ENCODE data around the gene NRP2.

The NRP2 gene

GRCh38 chr2:205719847-205720246 is 37.5 kb downstream of the NRP2 start:
- in situ Hi-C loops (cut with HindIII; ENCODE audit: low pct_ligation_motif_present, low pct_unique_long_range_greater_than_20kb, low sequenced_read_pairs): no loop called here
- DNase-seq: no peak

- in situ Hi-C loops (cut with HindIII; ENCODE audit: low pct_ligation_motif_present, low pct_unique_long_range_greater_than_20kb, low sequenced_read_pairs): no loop called here
- no peak for DNase-seq
Observed at GRCh38 chr2:205720451-205720902, 38.2 kb downstream of the NRP2 start.

GRCh38 chr2:205721057-205721449 is 38.8 kb downstream of the NRP2 start:
- in situ Hi-C loops (cut with HindIII; ENCODE audit: low pct_ligation_motif_present, low pct_unique_long_range_greater_than_20kb, low sequenced_read_pairs): no loop called here
- peak; percentile 62 for DNase-seq

- DNase-seq: no peak
- in situ Hi-C loops (cut with HindIII; ENCODE audit: low pct_ligation_motif_present, low pct_unique_long_range_greater_than_20kb, low sequenced_read_pairs): no loop called here
Observed at GRCh38 chr2:205722283-205722918, 40.1 kb downstream of the NRP2 start.

- no peak for DNase-seq
Observed at GRCh38 chr2:205723179-205723578, 40.9 kb downstream of the NRP2 start.

GRCh38 chr2:205725059-205725458 is 42.8 kb downstream of the NRP2 start:
- no peak for DNase-seq

More at GRCh38 chr2:205723179-205723578, 40.9 kb downstream of the NRP2 start:
- in situ Hi-C loops (cut with HindIII; ENCODE audit: low pct_ligation_motif_present, low pct_unique_long_range_greater_than_20kb, low sequenced_read_pairs): no loop called here

GRCh38 chr2:205726506-205726905 is 44.2 kb downstream of the NRP2 start:
- in situ Hi-C loops (cut with HindIII; ENCODE audit: low pct_ligation_motif_present, low pct_unique_long_range_greater_than_20kb, low sequenced_read_pairs): no loop called here

More at GRCh38 chr2:205725059-205725458, 42.8 kb downstream of the NRP2 start:
- in situ Hi-C loops (cut with HindIII; ENCODE audit: low pct_ligation_motif_present, low pct_unique_long_range_greater_than_20kb, low sequenced_read_pairs): no loop called here

GRCh38 chr2:205727174-205727573 is 44.9 kb downstream of the NRP2 start:
- in situ Hi-C loops (cut with HindIII; ENCODE audit: low pct_ligation_motif_present, low pct_unique_long_range_greater_than_20kb, low sequenced_read_pairs): no loop called here
- no peak for DNase-seq

More at GRCh38 chr2:205726506-205726905, 44.2 kb downstream of the NRP2 start:
- DNase-seq: no peak

GRCh38 chr2:205728366-205728765 is 46.1 kb downstream of the NRP2 start:
- in situ Hi-C loops (cut with HindIII; ENCODE audit: low pct_ligation_motif_present, low pct_unique_long_range_greater_than_20kb, low sequenced_read_pairs): no loop called here
- DNase-seq: no peak

GRCh38 chr2:205730191-205730590 is 47.9 kb downstream of the NRP2 start:
- no peak for DNase-seq
- in situ Hi-C loops (cut with HindIII; ENCODE audit: low pct_ligation_motif_present, low pct_unique_long_range_greater_than_20kb, low sequenced_read_pairs): no loop called here

- in situ Hi-C loops (cut with HindIII; ENCODE audit: low pct_ligation_motif_present, low pct_unique_long_range_greater_than_20kb, low sequenced_read_pairs): no loop called here
Observed at GRCh38 chr2:205730701-205731582, 48.6 kb downstream of the NRP2 start.

GRCh38 chr2:205731583-205731981 is 49.3 kb downstream of the NRP2 start:
- no peak for DNase-seq
- in situ Hi-C loops (cut with HindIII; ENCODE audit: low pct_ligation_motif_present, low pct_unique_long_range_greater_than_20kb, low sequenced_read_pairs): no loop called here

More at GRCh38 chr2:205730701-205731582, 48.6 kb downstream of the NRP2 start:
- no peak for DNase-seq

GRCh38 chr2:205732314-205732713 is 50.0 kb downstream of the NRP2 start:
- DNase-seq: no peak
- in situ Hi-C loops (cut with HindIII; ENCODE audit: low pct_ligation_motif_present, low pct_unique_long_range_greater_than_20kb, low sequenced_read_pairs): no loop called here

GRCh38 chr2:205733082-205733481 is 50.8 kb downstream of the NRP2 start:
- no peak for DNase-seq
- in situ Hi-C loops (cut with HindIII; ENCODE audit: low pct_ligation_motif_present, low pct_unique_long_range_greater_than_20kb, low sequenced_read_pairs): no loop called here

- in situ Hi-C loops (cut with HindIII; ENCODE audit: low pct_ligation_motif_present, low pct_unique_long_range_greater_than_20kb, low sequenced_read_pairs): no loop called here
- DNase-seq: no peak
Observed at GRCh38 chr2:205733648-205734047, 51.3 kb downstream of the NRP2 start.

- in situ Hi-C loops (cut with HindIII; ENCODE audit: low pct_ligation_motif_present, low pct_unique_long_range_greater_than_20kb, low sequenced_read_pairs): no loop called here
- DNase-seq: peak; percentile 53
Observed at GRCh38 chr2:205734436-205735037, 52.2 kb downstream of the NRP2 start.

- no peak for DNase-seq
- in situ Hi-C loops (cut with HindIII; ENCODE audit: low pct_ligation_motif_present, low pct_unique_long_range_greater_than_20kb, low sequenced_read_pairs): no loop called here
Observed at GRCh38 chr2:205738117-205738968, 56.0 kb downstream of the NRP2 start.

- no peak for DNase-seq
- in situ Hi-C loops (cut with HindIII; ENCODE audit: low pct_ligation_motif_present, low pct_unique_long_range_greater_than_20kb, low sequenced_read_pairs): no loop called here
Observed at GRCh38 chr2:205739620-205740019, 57.3 kb downstream of the NRP2 start.
